ENCODE measurements around the gene TOB1.
A peak's percentile ranks its signal among the peaks of the same experiment; 100 is the strongest.
"Not testable (repeated sequence)": the region's sequence is repeated elsewhere in the genome, so short reads cannot be mapped to it uniquely, and the experiment has no call there.

The TOB1 gene

GRCh38 chr17:50898369-50899004 lies 32.3 kb upstream of the TOB1 start:
- no peak for DNase-seq (ENCODE audit: low spot score)

GRCh38 chr17:50894513-50894912 lies 28.4 kb upstream of the TOB1 start:
- DNase-seq (ENCODE audit: low spot score): not testable (repeated sequence)

- no peak for DNase-seq (ENCODE audit: low spot score)
Measured at GRCh38 chr17:50893183-50893993, 27.2 kb upstream of the TOB1 start.

- DNase-seq (ENCODE audit: low spot score): no peak
Measured at GRCh38 chr17:50892101-50892776, 26.1 kb upstream of the TOB1 start.

GRCh38 chr17:50891577-50891989 lies 25.4 kb upstream of the TOB1 start:
- DNase-seq (ENCODE audit: low spot score): no peak

GRCh38 chr17:50890675-50891516 lies 24.7 kb upstream of the TOB1 start:
- no peak for DNase-seq (ENCODE audit: low spot score)

- DNase-seq (ENCODE audit: low spot score): no peak
Measured at GRCh38 chr17:50889528-50890118, 23.5 kb upstream of the TOB1 start.

GRCh38 chr17:50887705-50888245 lies 21.6 kb upstream of the TOB1 start:
- DNase-seq (ENCODE audit: low spot score): no peak

- DNase-seq (ENCODE audit: low spot score): no peak
Measured at GRCh38 chr17:50884439-50885311, 18.5 kb upstream of the TOB1 start.

GRCh38 chr17:50883850-50884438 lies 17.8 kb upstream of the TOB1 start:
- DNase-seq (ENCODE audit: low spot score): no peak

GRCh38 chr17:50882851-50883250 lies 16.7 kb upstream of the TOB1 start:
- no peak for DNase-seq (ENCODE audit: low spot score)

GRCh38 chr17:50881182-50881581 lies 15.0 kb upstream of the TOB1 start:
- no peak for DNase-seq (ENCODE audit: low spot score)

GRCh38 chr17:50879086-50879485 lies 12.9 kb upstream of the TOB1 start:
- no peak for DNase-seq (ENCODE audit: low spot score)

GRCh38 chr17:50877838-50878237 lies 11.7 kb upstream of the TOB1 start:
- DNase-seq (ENCODE audit: low spot score): no peak

GRCh38 chr17:50877042-50877441 lies 10.9 kb upstream of the TOB1 start:
- DNase-seq (ENCODE audit: low spot score): not testable (repeated sequence)

GRCh38 chr17:50875074-50875473 lies 8.9 kb upstream of the TOB1 start:
- DNase-seq (ENCODE audit: low spot score): no peak

GRCh38 chr17:50872710-50873424 lies 6.7 kb upstream of the TOB1 start:
- DNase-seq (ENCODE audit: low spot score): peak; percentile 68

- DNase-seq (ENCODE audit: low spot score): no peak
Measured at GRCh38 chr17:50871898-50872297, 5.7 kb upstream of the TOB1 start.

GRCh38 chr17:50871364-50871763 lies 5.2 kb upstream of the TOB1 start:
- DNase-seq (ENCODE audit: low spot score): peak; percentile 68
